NCI-H2107 treated with DMSO at 0.1 percent for 48 hours (cell line): Measurements from ENCODE around the gene MTFR1L.

Experiments used
- DNase-seq: peaks from one replicate; lab custom pipeline; 2025; ENCODE audit not compliant: unreplicated experiment; lab: John Stamatoyannopoulos, UW

Gene MTFR1L

GRCh38 chr1:25861316-25862286 lies 41.8 kb downstream of the MTFR1L start:
- no peak for DNase-seq

DNA sequence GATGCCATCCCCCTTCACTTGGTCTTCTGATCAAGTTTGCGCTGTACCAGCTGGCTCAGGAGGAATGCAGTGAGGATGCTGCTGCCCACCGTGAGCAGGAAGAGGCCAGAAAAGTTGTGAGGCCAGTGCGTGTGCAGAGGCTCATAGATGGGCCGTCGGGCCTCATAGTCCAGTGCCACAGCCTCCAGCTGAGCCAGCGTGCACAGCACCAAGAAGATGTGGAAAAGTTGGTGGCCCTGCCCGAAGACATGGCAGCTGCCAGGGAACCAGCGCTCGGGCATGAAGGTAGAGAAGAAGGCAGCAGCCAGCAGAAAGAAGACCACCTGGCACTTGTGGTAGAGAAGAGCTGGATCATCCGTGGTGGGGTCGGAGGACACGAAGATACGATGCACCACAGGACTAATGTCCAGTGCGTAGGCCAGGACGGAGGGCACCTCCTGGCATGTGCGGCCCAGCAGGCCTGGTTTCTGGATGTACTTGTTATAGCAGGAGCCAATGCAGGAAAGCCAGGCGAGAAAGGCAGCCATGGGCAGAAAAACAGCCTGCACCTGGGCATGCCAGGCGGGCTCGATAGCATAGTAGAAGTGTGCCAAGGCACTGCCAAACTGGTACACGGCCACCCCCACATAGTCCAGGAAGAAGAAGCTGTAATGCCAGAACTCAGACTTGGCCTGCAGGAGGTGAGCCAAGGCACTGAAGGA lies 43.2 kb downstream of the MTFR1L start:
- no peak for DNase-seq

GRCh38 chr1:25863486-25864262 lies 43.9 kb downstream of the MTFR1L start:
- DNase-seq, result no peak

GRCh38 chr1:25864434-25864833 lies 44.7 kb downstream of the MTFR1L start:
- DNase-seq, result no peak

- no peak for DNase-seq
Measured at GRCh38 chr1:25866288-25866687, 46.5 kb downstream of the MTFR1L start.

DNA sequence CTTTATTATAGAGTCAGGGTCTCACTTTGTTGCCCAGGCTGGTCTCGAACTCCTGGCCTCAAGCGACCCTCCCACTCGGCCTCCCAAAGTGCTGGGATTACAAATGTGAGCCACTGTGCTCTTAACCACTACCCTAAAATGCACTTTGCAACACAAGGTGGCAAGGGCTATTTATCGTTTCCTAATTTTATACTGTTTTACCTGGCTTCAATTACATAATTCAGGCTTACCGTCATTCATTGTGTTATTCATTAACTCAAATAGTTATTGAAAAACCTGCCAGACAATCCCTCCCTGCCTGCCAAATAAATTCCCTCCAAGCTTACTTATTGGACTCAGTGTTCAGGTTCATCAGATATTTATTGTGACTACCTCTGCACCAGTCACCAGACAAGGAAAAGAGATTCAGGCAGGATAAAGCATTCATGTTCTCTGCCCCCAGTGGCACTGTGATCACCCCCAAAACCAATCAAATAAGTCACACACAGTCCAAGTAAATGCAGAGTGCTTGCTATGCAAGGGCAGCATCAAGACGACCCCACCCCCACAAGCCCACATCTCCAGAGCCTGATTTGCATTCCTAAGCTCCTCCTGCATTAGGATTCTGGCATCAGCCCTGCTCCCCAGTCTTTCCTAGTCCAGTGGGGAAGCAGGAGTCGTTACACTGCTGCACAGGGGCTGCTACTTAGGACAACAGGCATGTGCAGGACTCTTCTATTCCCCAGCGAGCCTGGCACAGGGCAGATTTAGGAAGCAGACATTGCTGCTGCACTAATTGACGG lies 47.6 kb downstream of the MTFR1L start:
- DNase-seq, result no peak

DNA sequence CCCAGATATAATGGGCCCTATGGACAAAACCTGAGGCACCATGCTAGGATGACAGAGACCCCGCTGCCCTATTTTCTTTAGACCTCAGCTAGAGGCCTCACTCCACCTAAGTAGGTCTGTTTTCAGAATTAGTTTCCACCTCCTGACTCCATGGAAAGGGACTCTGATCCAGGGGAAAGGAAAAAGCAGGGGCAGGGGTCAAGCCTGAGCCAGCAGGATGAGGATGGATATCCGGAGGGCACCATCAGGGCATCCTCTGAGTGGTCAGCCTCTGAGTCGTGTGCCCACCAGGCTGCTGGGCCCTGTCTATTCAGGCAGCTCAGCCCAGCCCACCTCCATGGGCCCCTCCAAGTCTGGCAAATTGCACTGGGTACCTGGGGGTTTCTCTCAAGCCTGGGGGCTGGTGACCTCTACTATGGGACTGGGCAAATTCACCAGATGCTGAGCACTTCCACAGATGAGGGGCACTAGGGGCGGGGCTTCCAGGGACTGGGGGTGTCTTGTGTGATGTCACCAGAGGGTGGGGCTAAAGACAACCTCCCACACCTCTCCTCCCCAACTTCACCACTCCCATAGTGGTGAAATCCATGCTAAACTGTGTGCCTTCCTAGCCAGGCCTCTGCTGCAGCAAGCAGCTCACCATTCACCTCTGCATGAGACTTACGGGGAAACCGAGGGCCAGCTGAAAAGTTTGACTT lies 50.3 kb downstream of the MTFR1L start:
- DNase-seq, result no peak

GRCh38 chr1:25870614-25871013 lies 50.9 kb downstream of the MTFR1L start:
- no peak for DNase-seq

DNA sequence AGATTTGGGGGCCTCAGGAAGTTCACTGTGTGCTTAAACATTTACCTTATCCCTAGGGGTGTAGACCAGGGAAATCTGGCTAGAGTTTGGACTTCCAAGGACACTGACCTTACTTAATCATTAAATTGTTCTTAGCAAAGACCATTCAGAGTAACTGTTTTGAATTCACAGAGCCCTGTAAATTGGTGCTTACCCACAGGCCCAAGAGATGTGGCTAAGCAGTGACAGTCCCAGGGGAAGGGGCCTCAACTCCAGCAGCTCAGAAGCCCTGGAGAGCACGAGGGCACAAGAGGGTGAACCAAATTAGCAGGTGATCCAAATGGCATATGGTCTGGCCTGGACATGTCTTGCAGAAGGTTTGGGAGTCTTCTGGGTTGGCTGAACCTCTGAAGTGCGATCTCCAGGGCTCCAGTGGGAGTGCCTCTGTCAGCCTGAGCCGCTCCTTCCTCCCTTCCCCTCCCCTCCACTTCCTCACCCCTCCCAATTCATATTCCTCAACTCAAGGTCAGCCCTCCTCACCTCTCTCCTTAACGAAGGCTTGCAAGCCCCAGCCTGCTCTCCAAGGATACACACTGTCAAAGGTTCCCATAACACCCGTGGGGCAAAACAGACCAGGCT lies 51.4 kb downstream of the MTFR1L start:
- DNase-seq, result no peak

DNA sequence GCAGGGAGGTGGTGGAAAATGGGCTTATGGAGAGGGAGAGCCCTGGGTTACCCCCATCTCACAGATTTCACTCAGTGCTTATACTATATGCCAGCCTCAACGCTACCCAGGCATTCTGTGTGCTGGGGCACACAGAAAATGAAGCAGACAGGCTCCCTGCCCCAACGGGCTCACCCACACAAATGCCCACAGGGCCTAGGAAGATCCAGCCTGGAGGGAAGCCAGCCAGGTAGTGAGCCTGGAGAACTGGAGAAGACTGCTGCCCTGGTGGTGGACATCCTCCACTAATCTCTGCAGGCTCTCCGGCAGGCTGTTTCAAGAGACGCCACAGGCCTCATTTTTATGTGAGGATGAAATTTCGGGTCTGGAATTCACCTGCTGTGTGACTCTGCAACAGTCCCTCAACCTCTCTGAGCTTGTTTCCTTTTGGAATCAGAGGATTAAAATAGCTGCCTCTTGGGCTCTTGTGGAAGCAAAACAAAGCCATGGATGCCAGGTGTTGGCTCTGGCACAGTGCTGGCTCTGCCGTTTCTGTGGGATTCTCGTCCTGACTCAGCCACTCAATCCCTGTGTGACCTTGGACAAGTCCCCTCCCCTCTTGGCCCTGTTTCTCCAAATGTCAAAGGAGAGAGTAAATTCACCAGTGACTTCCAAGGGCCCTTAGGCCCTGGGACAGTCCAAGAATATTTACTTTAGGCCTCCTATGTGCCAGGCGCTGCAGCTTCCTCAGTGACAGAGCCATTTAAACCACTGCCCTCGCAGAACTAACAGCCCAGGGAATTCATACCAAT lies 52.1 kb downstream of the MTFR1L start:
- DNase-seq, result no peak

GRCh38 chr1:25872713-25873112 lies 53.0 kb downstream of the MTFR1L start:
- DNase-seq, result no peak

DNA sequence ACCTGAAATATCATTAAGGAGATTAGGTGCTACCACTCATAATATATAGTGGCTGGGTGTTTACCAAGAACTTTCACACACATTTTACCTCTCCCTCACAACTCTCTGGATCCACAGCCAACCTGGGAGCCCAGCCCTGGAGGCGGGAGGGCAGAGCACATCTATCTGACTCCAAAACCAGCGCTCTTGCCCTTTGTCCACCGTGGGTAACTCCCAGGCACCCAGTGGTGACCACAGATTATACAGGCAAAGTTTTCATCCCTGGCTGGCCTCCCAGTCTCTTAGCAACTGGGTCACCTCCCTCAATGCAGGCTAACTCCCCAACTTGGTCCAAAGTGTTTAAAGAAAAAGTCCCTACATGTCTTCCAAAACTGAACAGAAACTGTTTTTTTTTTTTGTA lies 53.4 kb downstream of the MTFR1L start:
- DNase-seq, result no peak

- DNase-seq, result no peak
Measured at GRCh38 chr1:25874209-25874608, 54.5 kb downstream of the MTFR1L start.

DNA sequence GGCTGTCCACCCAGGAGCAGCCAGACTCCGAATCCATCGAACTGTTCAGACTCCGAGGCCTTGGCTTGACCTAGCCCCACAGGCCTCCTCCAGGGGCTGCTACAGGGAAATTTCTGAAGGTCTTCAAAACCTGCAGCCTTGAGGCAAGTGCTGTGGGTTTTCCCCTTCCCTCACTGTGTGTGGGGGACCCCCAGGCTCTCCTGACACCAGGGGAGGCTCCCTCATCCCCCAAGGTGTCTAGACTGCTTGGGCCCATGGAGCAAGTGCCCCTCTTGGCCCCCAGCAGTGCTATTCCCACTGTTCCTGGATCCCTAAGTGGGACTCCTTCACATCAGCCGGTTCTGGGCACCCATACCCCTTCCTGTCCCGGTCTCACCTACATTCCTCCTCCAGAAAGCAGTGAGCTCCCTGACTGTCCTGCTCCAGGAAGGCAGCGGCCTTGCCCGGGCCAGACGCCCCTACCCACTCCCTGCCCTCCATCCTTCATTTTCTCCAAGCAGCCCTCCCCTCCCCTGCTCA lies 54.9 kb downstream of the MTFR1L start:
- DNase-seq, result no peak

GRCh38 chr1:25875154-25875855 lies 55.6 kb downstream of the MTFR1L start, which contains the start of gene PAQR7:
Gene PAQR7, minus strand, starts transcription at chr1:25875708. Its CDS starts 11,869 bp downstream, at chr1:25863839.
- DNase-seq, result no peak

GRCh38 chr1:25875856-25876692 lies 56.3 kb downstream of the MTFR1L start:
- DNase-seq, result no peak

DNA sequence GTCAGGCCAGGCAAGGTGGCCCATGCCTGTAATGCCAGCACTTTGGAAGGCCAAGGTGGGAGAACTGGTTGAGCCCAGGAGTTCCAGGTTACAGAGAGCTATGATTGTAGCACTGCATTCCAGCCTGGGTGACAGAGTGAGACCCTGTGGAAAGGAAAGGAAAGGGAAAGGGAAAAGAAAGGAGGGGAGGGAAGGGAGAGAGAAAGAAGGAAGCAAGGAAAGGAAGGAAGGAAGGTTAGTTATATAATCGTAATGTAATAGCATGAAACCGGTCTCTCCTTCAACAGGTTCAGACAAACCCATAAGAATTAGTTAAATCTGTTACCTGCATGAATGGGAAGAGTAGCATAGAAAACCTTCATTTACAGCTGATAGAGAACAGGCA lies 56.9 kb downstream of the MTFR1L start:
- no peak for DNase-seq
